GM21717 (cell line): ENCODE data around the gene ZNF438.

Experiments
- ATAC-seq: cut with Tn5 transposase; IDR thresholded peaks from one replicate; pipeline ENCODE4 v1.9.1; 2021; ENCODE audit warnings: mild to moderate bottlenecking, moderate library complexity; ENCODE audit not compliant: unreplicated experiment

The ZNF438 gene

DNA sequence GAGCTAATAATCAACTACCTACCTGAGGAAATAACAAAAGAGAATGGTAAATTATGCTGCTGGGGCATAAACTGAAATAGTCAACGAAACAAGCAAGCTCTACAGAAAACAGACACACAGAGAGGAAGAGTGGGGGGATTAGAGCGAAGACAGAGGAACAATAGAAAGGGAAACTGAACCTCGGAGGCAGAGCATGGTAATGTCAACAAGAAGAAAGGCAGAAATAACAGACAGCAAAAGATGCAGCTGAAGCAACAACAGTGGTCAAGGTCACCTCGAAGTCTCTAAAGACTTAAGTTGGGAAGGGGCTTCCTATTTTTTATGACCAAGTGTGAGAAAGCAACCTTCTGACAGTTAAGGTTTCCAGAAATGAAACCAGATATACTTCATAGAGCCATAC, 177.0 kb downstream of the ZNF438 start:
- no peak for ATAC-seq

DNA sequence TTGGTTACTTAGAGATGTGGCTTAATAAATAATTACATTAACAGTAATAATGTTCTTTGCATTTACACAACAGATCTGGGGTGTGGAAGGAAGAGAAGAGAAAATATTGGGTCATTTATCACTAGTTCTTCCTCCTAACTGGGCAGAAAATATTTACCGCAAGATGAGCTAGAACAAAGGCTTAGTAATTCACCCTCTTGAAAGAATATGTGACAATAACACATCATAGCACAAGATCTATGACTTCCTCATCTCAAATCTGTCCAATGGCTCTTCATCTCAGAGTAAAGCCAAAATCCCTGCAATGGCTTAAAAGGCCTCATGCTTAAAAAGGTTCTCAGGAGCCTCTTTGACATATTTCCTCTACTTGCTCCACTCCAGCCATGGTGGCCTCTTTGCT, 178.6 kb downstream of the ZNF438 start:
- no peak for ATAC-seq

DNA sequence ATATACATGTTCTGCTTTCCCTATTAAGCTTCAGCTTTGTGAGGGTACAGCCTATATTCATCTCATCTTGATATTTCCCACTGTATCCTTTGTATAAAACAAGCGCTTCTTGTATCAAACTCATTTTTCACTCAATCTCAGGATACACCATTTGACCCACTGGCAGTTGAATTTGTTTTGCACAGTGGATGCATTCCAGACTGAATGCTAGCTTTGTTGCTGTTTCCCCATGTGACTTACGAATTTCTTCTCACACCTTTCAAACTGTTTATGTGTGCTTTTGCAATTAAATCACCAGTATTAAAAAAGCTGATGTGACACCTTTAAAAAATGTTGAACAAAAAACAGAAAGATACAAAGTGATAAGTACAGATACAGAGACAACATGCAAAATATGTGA, 180.9 kb downstream of the ZNF438 start:
- no peak for ATAC-seq

DNA sequence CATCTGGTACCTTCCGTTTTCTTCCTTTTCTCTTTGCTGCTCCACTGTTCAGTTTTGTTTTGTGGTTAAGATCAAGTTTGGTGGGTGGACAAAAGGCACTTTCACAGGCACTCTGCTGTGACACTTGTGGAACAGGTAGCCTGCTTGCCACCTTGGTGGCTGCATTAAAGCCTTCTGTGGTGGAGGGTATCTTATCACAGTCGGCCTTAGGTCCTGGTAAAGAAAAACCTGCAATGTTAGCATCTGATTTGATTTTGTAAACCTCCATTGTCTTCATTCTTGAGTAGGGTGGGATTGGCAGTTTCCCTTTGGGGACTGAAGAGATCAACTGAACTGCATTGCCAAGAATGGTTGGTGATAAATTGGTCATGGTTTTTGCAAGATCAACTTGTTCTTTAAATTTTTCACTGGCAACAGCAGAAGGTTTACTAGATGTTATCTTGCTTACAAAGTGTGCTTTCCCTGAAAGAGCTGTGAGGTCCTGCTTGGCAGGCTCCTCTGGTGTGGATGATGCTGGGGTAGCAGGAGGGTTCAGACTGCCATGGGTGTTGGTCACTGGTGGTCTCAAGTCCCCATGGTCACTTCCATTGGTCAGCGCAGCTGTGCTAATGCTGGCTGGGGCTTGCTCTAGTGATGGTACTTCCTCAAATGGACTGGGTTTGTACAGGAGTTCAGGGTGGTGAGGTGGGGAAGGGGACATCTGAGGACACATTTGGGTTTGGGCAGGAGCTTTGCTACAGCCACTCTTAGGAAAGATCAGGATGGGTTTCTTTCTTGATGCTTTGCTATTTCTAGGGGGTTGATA, 182.2 kb downstream of the ZNF438 start:
- ATAC-seq = no peak

DNA sequence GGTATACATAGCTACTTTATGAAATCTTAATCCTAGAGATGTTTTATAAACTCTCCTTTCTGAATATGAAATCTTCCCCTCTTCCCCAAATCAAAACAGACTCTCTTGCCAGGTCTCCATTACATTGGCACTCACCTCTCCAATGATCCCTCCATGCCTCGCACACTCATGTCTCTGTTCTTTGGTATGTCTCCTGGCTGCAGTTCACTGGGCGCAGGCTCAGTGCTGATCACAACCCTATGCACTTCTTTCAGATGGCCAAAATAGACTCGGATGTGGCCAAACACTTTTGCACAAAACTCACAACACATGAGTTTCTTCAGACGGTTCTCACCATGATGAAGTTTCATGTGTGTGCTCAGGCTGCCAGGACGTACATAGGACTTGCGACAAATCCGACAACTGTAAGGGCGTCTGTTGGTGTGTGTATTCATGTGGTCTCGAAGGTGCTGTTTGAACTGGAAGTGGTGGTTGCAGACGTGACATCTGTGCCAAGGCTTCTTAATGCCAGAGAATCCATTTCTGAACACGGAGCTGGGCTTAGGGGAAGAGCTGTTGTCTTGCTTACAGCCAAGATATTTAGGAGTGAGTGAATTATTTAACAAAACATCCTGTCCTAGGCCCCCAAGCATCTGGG, 183.2 kb downstream of the ZNF438 start:
- ATAC-seq = no peak

DNA sequence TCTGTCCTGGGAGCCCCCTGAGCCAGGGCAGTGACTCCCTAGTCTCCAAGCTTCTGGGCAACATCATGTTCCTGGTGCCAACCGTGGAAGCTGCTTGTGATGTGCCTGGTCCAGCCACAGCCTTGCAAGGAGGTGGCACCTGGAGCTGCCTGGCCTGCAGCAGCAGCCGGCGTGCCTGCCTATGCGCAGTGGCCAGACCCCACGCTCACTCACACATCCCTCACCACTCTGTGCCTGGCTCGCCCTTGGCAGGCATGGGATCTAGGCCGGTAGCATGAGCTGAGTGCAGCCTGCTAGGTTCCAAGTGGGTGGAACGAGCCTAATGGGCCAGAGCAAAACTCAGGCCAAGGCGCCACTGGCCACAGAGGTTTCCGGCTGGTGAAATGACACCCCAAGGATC, 184.0 kb downstream of the ZNF438 start:
- ATAC-seq = no peak

DNA sequence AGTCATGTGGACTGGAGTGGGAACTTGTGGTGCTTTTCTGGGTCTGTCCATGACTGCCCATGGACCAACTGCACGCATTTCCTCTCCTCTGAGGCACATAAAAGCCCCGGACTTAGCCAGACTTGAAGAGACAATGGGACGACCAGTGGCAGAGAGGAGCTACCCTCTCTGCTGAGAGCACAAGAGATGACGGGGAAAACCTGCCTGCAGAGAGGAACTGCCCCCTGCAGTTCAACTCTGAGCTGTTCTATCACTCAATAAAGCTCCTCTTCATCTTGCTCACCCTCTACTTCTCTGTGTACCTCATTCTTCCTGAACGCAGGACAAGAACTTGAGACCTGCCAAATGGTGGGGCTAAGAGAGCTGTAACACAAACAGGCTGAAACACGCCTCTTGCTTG, 184.5 kb downstream of the ZNF438 start:
- ATAC-seq = no peak

DNA sequence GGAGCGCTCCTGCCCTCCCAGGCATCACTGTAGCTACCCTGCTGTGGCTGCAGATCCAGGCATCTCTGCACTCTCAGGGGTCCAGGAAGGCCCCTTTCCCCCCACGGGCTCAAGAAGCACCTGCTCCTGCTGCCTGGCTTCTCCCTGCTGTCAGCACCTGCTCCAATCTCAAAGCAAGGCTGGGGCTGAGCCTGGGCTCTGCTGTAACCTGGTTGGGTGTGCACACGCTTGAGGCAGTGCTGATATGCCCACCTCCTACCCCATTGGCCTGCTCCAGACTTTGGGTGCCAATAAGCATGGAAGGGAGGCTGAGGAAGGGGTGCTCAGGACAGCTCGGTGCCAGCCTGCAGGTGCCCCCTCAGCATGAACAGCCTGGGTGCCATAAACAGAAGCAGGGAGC, 185.0 kb downstream of the ZNF438 start:
- no peak for ATAC-seq

DNA sequence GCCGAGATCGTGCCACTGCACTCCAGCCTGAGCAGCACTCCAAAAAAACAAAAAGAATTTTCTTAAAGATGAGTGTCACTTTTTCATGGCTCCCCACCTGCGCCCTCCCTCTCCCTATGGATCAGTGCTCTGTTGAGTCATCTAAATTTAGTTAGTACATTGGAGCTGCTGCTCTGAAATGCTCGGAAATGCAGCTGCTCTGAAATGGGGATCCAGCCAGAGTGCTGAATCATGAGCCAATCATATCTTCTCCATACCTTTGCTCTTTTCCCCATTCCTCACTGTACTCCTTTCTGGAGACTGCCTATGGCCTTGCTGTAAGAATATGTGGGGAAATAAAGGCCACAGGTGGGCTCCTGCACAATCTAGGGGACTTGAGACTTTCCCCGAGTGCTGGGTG, 188.8 kb downstream of the ZNF438 start:
- ATAC-seq = no peak

DNA sequence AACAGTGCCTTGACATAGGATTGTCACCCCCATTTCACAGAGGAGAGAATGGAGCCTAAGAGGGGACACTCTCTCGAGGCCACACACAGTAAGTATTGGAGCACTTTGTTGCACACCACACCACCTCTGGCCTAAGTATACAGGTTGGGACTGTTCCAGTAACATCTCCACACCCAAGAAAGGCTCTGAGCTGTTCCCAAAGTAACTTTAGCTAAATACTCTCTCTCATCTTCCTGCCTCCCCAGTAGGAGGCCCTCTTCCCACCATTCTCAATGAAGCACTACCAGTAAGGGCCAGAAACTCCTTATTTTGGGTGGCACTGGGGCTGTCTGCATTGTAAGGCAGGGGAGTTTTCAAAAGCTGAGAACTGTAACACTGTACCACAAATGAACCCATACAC, 189.5 kb downstream of the ZNF438 start:
- no peak for ATAC-seq

DNA sequence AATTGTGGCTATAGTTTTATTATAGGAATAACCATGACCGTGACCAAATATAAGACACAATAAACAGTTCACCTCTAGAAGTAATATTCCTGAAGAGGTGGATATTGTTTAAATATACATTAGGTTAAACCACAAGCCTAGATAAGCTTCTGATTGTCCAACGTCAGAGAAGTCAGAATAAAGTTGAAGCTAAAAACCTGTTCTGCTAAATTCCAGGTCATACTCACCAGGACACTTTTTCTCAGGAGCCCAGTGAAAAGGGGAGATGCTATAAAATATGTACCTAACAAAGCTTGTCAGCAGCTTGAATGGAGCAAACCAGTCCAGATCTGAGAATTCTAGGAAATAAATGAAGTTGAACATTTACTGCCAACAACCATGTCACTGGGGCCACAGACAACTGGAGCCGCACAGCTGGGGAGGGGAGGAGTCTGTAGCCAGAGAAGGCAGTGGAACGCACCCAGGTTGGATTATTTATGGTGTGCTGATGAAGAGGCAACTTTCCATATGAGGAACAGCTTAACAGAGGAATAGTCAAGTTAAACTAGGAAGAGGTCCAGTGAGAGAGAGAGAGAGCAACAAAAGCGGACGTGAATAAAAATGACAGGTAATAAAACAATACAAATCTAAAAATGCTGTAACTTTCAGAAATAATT, 191.1 kb downstream of the ZNF438 start:
- no peak for ATAC-seq

DNA sequence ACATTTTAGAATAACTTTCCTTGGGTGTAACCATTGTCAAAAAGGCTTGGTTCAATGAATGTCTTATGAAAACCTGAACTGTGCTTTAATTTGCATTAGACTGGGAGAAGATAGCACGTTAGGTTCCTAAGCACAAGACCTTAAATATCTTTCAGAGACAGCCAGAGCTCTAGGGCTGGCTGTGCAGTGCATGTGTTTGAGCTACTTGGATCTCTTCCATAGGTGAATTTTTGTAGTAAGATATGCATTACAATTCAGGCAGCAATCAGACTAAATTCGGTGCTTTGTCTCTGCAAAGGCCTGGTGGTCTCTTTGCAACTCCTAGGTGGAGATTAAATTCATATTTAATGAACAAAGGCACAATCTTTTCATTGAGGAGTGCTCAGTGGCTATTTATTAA, 192.0 kb downstream of the ZNF438 start:
- no peak for ATAC-seq

DNA sequence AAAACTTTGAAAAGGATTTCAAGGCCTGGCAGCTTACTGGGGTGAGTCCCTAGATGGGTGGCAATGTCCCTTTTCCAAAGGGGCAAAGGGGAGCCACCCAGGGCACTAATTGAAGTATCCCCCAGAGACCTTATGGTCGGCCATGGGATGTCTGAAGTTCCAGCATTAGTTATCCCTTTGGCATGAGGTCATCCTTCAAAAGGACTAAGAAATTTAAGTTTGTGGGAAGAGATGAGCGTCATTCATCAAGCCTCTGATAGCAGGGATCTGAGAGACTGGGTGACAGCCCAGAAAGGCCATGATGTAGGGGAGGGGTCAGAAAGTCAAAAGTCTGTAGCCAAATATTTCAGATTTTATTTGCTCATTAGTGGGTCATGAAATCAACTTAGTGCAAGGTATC, 195.3 kb downstream of the ZNF438 start:
- ATAC-seq = no peak

DNA sequence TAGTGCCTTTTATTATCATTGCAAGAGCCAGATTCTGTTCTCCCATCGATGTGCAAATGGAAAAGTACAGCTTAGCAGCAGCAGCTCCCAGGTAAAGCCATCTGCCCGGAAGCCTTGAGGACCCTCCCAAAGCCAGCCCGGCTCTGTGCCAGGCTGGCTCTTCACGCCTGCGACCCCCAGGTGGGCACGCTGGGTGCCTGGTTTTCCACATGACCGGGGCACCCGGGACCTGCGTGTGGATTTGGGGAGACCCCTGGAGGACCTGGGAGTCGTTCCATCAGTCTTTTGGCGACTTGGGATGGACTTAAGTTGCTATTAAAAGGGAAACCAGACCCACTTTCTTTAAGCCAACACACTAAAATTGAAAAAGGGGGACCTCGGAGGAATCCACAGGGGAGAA, 196.5 kb downstream of the ZNF438 start:
- ATAC-seq = no peak

DNA sequence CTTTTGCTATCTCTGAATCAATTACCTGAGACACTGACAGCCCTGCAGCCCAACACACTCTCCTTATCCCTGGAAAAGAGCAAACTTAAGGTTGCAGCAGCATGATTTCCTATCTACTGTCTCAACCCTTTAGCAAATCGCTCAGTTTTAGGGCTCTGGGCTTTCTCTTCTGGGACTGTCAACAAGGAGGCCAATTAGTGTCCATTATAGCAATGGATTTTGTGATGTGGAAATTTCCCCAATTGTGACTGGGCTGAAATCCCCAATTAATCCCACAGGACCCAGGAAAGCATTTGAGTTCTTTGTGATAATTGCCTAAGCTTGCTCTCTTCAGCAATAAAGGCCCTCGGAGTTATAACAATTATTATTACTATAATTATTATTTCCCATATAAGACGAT, 197.0 kb downstream of the ZNF438 start:
- ATAC-seq = no peak

DNA sequence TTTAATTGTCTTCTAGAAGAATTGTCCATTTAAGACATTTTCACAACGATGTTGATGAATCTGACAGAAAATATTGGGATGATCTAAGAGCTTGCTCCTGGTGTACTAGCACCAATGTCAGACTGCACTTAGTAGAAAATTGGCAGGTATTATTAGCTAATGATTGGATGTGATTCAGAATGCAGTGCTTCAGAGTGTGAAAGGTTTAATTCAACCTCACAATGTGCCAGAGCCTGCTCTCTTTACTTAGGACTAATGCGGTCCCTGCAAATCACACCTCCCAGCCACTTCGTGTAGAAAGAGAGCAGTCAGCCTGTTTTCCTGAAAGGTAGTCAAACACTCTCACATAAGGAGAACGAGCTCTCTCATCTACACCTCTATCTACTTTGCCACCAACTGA, 197.5 kb downstream of the ZNF438 start:
- no peak for ATAC-seq

DNA sequence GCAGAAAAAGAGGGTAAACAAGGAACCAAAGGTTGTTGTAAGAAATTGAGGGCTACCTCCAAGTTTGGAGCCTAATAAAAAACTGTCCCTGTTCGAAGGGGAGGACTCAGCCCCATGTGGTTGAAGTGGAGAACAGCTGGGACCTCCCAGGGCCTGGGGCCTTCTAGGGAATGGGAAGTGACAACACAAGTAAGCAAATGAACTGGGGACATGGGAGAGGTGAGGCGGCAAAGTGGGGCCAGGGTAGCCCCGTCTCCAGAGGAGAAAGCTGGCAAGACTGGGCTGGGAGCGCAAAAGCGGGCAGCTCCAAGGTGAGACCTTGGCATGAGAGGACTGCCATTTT, 198.1 kb downstream of the ZNF438 start:
- no peak for ATAC-seq

DNA sequence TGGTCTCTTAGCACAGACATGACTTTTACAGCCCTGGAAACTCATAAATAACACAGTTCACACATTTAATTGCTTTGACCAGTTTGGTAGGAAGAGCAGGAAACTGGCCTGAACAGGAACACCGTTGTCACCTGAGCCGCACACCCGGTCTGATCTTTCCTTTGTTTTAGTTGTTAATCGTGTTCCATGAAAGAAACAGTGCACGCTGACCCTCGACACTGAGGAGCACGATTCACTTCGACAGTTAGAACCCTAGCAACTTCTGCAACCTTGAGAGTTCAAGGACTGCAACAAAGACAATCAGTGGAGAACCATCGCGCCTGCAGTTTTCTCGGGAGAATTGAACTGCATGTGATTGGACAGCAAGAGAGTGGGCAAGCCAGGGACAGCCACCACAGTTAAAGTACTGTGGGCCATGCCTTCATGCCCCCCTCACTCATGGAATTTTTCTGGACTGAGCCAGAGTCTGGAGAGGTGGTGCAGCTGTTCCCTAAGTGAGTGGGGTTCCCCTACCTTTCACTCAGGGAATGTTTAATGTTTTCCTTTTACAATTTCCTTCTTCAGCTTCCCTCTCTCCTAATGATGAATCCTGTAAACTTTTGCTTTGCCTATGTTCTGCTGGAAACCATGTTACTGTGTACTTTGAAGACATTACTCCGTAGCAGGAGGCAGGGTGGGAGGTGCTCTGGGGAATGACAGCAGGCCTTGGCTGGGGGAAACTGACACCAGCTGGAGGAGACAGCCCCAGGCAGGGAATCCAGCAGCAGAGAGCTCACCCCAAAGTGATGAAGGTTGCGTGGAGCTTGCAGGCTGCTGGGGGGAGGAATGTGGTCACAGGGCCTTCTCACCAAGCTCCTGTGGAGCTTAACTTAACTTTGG, 198.7 kb downstream of the ZNF438 start:
- no peak for ATAC-seq

DNA sequence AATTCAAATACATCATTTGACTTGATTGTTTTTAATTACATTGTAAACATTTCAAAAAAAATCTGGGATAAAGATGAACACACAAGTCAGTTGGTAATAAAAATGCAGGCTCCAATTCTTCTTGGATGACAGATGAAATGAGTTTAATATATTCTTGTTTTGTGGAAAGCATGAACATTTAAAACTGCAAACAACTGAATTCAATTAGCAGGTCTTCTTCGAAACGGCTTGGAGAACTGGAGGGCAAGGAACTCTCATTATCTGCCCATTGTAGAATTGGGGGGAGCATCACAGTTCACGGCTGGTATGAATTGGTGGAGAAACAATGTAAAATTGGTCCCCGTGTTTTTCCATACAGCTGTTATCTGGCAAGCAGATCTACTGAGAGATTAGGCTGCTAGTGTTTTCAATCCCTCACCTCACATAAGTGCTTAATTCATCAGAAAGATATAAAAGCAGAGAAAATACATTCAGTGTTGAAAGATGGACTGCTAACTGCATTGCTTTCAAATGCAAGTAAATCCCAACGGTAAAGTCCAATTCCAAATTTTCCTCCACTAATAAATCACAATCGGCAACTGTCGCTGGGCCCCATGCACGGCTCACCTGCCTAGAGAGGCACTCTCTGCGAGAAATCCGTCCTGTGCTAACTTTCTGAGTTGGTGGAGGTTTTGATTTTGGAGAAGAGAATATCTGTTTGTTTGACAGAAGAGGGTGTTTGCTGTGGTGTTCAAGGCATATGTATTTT, 199.5 kb downstream of the ZNF438 start:
- no peak for ATAC-seq

DNA sequence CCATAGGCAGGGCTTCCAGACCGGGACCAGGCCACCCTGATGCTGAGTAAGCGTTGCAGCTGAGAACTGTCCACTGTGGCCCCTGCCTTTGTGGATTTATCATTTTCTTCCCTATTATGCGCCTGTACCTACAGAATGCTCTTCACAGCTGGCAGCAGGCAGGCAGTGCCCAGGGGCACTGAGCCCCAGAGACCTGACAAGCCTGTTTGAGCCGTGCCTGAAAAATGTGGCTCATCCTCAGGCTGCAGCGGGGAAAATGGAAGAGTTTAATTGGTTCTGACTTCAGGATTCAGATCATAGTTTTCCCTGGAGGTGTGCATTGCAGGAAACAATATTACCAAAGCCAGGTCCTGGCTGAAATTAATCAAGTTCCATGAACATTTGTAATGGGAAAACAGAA, 200.2 kb downstream of the ZNF438 start:
- ATAC-seq = no peak
